Esophagus squamous epithelium (tissue), 5 donors: ENCODE measurements around the gene BCL11B. TPM values are rescaled to one million over a fixed set of nuclear protein-coding genes. Genes with fewer than 3 reads are reported as not detected.

Experiments used
- DNase-seq: peaks from one replicate; lab custom pipeline; 2025; lab: John Stamatoyannopoulos, UW
- H3K27ac ChIP-seq, 4 donors: fragments of 200-600 bp; sonication (generic); one replicate each; pipeline ENCODE4 v1.5.1; 2016 to 2019; ENCODE audit warnings: mild to moderate bottlenecking in 1 of 4
- H3K27me3 ChIP-seq, 4 donors: fragments of 200-600 bp; sonication (generic); 1 replicate in 3 of 4; 2 replicates in 1 of 4; pipeline versions ENCODE4 v1.5.1 to v1.6.0; 2017 to 2021; ENCODE audit warnings: antibody characterized with exemption in 1 of 4
- H3K36me3 ChIP-seq, 3 donors: fragments of 200-600 bp; sonication (generic); one replicate each; pipeline ENCODE4 v1.5.1; 2016 to 2019
- H3K4me1 ChIP-seq, 3 donors: fragments of 200-600 bp; sonication (generic); one replicate each; pipeline ENCODE4 v1.5.1; 2017 to 2019
- H3K4me3 ChIP-seq, 4 donors: fragments of 200-600 bp; sonication (generic); 1 replicate in 3 of 4; 2 replicates in 1 of 4; pipeline ENCODE4 v1.5.1; 2016 to 2019; ENCODE audit warnings: mild to moderate bottlenecking in 2 of 4, moderate library complexity in 1 of 4
- H3K9me3 ChIP-seq, 3 donors: fragments of 200-600 bp; sonication (generic); one replicate each; pipeline ENCODE4 v1.5.1; 2016 to 2019
- POLR2A ChIP-seq, 4 donors: fragments of 450-650 bp; IDR thresholded peaks; one replicate each; pipeline ENCODE4 v1.6.1; 2017; ENCODE audit warnings: antibody characterized with exemption in 4 of 4, mild to moderate bottlenecking in 4 of 4, moderate library complexity in 3 of 4
- WGBS, 2 donors: methylation state at CpG; one replicate each; pipeline ENCODE4 v1.1.5; 2018; 5-methylcytosine and 5-hydroxymethylcytosine counted together
- intact Hi-C: fragments of 100-400 bp; cut with DNase I; formaldehyde crosslinking; loops from one replicate; pipeline ENCODE4 v1.15.0; 2022
- total RNA-seq, 4 donors: library from RNA; depleted of rRNA; stranded (reverse); fragments of >200 nt; gene quantifications; one replicate each; pipeline ENCODE4 v1.1.0, GENCODE V29; 2016
- TF ChIP-seq, protein P1 (sequence below), 6 experiments: fragments of 450-650 bp in 4 of 6; fragments of 200-600 bp in 2 of 6; sonication (generic) in 2 of 6; IDR thresholded peaks; one replicate each; pipeline ENCODE4 v1.5.1; 2016 to 2019; ENCODE audit warnings: antibody characterized with exemption in 6 of 6, mild to moderate bottlenecking in 4 of 6, moderate library complexity in 4 of 6
- donor health status: DM: yes; HTN: yes; CAD: no.

Gene BCL11B
- total RNA-seq, 4 donors from 2014 or later: 10.1 to 19.3 (median 12.9) TPM

DNA sequence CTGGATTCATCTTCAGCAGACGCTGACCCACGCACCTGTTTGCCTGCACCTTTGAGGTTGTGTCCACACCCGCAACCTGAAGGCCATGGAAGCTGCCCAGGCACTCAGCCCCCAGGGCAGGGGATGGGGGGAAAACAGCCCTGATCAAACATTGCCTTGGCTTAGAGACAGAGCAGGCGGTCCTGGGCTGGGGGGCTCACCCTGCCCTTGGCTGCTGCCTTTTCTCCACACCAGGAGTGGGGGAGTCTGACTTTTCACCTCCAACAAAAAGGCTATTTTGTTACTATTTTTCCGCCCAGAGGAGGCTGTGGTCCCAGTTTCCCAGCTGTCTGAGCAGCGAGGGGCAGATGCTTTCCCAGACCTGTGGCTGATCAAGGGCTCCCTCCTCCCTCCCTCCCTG lies 24.2 kb downstream of the BCL11B start:
- intact Hi-C loops: no loop called here
- Histone ChIP-seq H3K4me3 (no peak overlapping the region), H3K27me3 (peaks cover 0 to 70% (median 0%) of the 10 kb centered on the region in 4 donors), H3K4me1 (peaks cover 25 to 84% (median 32%) of the 10 kb centered on the region in 3 donors), H3K36me3 (no peaks in the 10 kb centered on the region), H3K9me3 (no peaks in the 10 kb centered on the region), H3K27ac (peak overlapping the region in 3 of 4 donors; percentile 72 to 83 (median 76))
- 71 to 79% methylated on average over 3 to 4 of the region's 6 CpGs for WGBS, 2 donors
- no peak for TF ChIP-seq POLR2A (IDR thresholded peaks at IDR 0.05)
- TF ChIP-seq, protein P1, sequence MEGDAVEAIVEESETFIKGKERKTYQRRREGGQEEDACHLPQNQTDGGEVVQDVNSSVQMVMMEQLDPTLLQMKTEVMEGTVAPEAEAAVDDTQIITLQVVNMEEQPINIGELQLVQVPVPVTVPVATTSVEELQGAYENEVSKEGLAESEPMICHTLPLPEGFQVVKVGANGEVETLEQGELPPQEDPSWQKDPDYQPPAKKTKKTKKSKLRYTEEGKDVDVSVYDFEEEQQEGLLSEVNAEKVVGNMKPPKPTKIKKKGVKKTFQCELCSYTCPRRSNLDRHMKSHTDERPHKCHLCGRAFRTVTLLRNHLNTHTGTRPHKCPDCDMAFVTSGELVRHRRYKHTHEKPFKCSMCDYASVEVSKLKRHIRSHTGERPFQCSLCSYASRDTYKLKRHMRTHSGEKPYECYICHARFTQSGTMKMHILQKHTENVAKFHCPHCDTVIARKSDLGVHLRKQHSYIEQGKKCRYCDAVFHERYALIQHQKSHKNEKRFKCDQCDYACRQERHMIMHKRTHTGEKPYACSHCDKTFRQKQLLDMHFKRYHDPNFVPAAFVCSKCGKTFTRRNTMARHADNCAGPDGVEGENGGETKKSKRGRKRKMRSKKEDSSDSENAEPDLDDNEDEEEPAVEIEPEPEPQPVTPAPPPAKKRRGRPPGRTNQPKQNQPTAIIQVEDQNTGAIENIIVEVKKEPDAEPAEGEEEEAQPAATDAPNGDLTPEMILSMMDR (IDR thresholded peaks at IDR 0.05): no peak
- no peak for DNase-seq

DNA sequence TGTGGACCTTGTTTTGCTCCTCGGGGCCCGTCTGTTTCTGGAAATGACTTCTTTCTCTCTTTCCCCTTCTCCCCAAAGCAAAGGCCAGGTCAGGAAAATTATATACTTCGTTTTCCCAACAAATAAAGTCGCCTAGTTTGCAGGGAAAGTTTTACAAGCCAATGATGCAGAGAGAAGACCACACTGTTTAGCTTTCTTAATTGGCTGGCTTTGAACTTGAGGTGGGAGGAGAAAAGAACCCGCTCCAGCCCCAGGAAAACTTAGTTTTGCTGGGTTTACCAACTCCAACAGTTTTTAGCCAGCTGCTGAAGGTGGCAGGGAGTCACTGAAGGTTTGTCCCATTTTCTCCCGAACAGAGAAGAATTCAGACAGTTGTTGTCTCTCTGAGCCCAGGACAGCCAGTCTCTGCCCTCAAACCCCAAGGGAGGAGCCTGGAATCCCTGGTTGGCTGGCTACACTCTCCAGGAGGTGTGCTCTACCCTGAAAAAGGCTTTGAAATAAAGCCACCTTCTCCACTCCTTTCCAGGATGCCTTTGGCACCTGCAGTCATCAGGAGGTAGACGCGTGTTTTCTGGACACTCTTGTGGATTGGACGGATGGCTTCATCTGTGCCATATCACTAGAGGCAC lies 24.8 kb downstream of the BCL11B start:
- intact Hi-C loops: no loop called here
- H3K9me3 ChIP-seq: no peaks in the 10 kb centered on the region
- peaks cover 31 to 84% (median 37%) of the 10 kb centered on the region in 3 donors for H3K4me1 ChIP-seq
- peaks cover 0 to 66% (median 0%) of the 10 kb centered on the region in 4 donors for H3K27me3 ChIP-seq
- TF ChIP-seq, protein P1 (IDR thresholded peaks at IDR 0.05): no peak
- no peak for TF ChIP-seq POLR2A (IDR thresholded peaks at IDR 0.05)
- DNase-seq: no peak
- WGBS, 2 donors: 34 to 53% methylated on average over 5 to 8 of the region's 9 CpGs
- peak overlapping the region; percentile 15 to 83 (median 74) for H3K27ac ChIP-seq
- no peaks in the 10 kb centered on the region for H3K36me3 ChIP-seq
- peak overlapping the region in 2 of 4 donors; percentile 44 to 57 for H3K4me3 ChIP-seq

DNA sequence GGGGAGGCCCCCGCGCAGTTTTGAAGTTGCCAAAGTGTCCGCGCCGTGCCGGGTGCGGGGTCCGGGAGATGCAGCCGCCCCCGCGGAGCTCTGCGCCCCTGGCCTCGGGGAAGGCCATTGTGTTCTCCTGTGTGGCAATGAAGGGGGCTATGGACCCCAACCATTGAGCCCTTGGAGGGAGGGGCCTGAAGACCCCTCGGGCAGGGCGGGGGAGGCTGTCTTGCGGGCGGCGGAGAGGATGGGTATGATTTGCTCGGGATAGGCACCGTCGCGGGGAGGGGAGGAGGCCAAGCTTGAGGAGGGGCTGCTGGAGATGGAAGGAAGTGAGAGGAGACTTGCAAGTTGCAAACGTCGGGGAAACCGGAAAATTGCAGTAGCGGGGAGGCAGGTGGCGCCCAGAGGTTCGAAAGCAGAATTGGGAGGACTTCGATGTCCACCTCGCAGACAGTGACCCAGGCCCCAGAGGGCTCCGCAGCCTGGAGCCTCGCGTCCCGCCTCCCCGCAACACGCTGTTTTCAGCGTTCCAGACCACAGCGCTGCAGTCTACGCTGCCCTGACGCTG lies 25.4 kb downstream of the BCL11B start:
- Histone ChIP-seq H3K9me3 (no peaks in the 10 kb centered on the region), H3K36me3 (no peaks in the 10 kb centered on the region), H3K4me3 (peak overlapping the region; percentile 22 to 57 (median 44)), H3K27ac (peak overlapping the region; percentile 72 to 83 (median 80)), H3K27me3 (peaks cover 0 to 62% (median 0%) of the 10 kb centered on the region in 4 donors), H3K4me1 (peaks cover 32 to 84% (median 43%) of the 10 kb centered on the region in 3 donors)
- no peak for DNase-seq
- intact Hi-C loops: no loop called here
- WGBS, 2 donors: 41 to 48% methylated on average over 14 to 20 of the region's 40 CpGs
- no peak for TF ChIP-seq POLR2A (IDR thresholded peaks at IDR 0.05)
- TF ChIP-seq, protein P1 (IDR thresholded peaks at IDR 0.05): no peak

DNA sequence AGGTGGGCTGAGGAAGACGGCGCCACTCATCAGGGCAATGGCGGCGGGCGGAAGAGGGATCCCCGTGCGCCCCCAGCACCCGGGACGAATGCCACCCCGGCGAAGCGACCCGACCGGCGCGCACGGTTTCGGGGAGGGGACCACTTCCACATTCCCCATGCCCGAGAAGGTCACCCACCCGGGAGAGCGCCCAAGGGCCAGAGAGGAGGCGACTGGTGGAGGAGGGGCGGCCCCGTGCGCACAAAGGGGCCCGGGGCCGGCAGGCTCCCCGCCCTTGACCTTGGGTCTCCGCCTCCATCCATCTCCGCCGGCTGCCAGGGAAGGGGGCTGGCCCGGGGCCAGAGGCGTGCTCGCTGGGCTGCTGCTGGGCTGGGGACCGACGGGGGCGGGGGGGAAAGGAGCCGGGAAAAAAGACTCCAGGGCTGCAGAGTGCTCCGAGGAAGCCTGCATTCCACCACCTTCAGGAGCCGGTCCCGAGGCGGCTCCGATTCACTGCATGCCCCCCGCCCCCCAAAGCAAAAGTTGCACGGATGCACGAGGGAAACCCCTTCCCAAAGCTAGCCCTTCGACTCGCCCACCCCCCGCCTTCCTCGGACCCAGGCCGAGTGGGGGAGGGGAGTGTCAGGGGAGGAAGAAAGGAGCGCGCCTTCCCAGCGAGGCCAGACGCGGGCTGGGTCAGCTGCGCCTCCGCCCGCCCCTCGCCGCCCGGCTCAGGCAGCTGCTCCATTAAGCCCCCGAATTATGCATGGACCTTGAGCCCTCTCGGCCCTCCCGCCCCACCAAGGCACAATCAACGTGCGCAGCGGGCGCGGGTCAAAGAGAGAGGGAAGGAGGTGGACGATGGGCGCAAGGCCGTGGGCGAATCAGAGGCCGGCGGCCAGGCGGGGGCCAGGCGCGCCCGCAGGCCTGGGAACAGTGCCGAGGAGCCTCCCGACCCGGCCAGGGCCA lies 26.2 kb downstream of the BCL11B start:
- no peaks in the 10 kb centered on the region for H3K9me3 ChIP-seq
- peak overlapping the region; percentile 22 to 57 (median 44) for H3K4me3 ChIP-seq
- no peak for TF ChIP-seq POLR2A (IDR thresholded peaks at IDR 0.05)
- TF ChIP-seq, protein P1 (IDR thresholded peaks at IDR 0.05): no peak
- intact Hi-C loops: no loop called here
- no peaks in the 10 kb centered on the region for H3K36me3 ChIP-seq
- H3K4me1 ChIP-seq: peaks cover 32 to 90% (median 49%) of the 10 kb centered on the region in 3 donors
- WGBS, 2 donors: 0% methylated on average over 6 to 12 of the region's 83 CpGs
- peak overlapping the region; percentile 72 to 83 (median 80) for H3K27ac ChIP-seq
- H3K27me3 ChIP-seq: peaks cover 0 to 60% (median 0%) of the 10 kb centered on the region in 4 donors
- DNase-seq: no peak
